ENCODE data around the gene FANCC.
"Not testable (repeated sequence)": the region's sequence is repeated elsewhere in the genome, so short reads cannot be mapped to it uniquely, and the experiment has no call there.

The FANCC gene

GRCh38 chr9:95225076-95225725, 92.3 kb downstream of the FANCC start:
- no peak for DNase-seq

GRCh38 chr9:95224376-95225019, 93.0 kb downstream of the FANCC start:
- no peak for DNase-seq

- not testable (repeated sequence) for DNase-seq
These were observed 97.2 kb downstream of the FANCC start for GRCh38 chr9:95220352-95220751.

DNA sequence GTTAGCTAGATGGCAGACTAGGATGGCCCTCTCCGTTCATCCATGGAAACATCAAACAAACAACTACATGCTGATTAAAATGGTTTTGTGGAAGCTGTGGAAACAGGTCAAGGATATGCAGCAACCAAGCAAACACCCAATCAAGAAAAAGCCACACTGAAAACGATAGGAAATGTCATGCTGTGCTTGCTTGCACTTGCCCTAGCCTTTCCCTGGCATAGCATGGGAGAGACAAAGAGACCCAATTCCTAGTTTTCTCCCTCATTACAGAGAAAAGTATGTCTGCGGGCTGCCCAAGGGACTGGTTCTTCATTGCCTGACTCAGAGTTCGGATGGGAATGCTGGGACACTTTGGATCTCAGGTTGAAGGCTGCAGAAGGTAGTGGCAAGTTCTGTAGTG, 98.7 kb downstream of the FANCC start:
- DNase-seq: no peak

DNA sequence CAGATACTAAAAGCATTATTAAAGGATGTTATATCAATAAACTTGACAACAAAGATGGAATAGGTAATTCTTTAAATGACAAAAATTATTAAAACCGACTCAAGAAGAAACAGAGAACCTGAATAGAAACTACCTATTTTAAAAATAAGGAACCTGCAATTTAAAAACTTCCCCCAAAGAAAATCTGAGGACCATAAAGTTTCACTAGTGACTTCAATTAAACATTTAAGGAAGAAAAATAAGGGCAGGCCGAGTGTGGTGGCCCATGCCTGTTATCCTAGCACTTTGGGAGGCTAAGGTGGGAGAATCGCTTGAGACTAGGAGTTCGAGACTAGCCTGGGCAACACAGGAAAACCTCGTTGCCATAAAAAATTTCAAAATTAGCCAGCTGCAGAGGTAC, 99.6 kb downstream of the FANCC start:
- no peak for DNase-seq

GRCh38 chr9:95215336-95215898, 102.1 kb downstream of the FANCC start:
- DNase-seq: no peak

GRCh38 chr9:95213117-95213516, 104.4 kb downstream of the FANCC start:
- DNase-seq: no peak

GRCh38 chr9:95211028-95211427, 106.5 kb downstream of the FANCC start:
- DNase-seq: no peak

DNA sequence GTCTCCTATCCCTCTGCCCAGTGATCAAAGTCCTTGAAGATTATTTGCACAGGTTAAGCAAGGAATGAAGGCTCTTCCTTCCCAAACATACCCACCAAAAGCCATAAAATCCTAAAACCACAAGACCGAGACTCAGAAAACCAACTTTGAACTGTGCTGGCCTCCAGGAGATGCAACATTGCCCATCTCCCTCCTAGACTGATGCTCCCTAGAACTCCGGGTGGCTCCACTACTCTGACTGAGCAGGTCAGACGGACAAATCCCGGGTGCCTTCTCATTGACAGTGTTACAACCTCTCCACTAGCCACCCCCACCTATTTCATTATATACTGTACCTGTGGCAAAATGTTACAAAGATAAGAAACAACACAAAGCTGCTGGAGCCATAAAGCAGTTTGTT, 110.1 kb downstream of the FANCC start:
- no peak for DNase-seq

DNA sequence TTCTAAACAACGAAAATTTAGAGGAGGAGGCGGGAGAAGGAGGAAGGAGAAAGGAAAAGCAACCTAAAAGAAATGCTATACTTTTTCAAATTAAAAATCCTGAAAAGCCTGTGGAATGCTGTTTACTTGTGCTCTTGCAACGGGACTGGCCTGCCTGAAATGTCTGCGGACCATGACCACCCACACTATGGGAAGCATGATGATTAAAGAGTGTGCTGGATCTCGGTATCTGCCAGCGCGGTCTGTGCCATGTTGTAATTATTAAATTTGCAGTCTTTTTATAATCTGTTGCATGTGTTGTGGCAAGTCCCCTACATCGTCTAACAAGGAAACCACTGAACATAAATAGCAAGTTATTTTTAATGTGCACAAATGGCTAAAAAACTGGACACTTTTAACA, 111.4 kb downstream of the FANCC start:
- DNase-seq: no peak

DNA sequence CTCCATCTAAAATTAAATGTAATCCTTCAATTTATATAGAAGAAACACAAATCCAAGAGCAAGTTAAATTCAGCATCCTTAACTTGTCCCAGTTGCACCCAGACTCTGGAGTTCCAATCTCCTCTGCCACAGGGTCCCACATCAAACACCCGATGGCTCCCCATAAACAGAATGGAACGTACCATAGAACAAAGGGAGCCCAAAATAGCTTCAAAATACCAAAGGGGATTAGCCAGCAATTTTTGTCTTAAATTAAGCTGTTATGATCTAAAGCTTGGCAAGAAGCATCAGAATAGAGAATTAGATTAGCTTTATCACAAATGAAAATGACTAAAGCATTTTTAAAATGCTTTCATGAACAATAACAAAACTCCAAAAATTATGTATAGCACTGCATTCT, 112.8 kb downstream of the FANCC start:
- DNase-seq: no peak

DNA sequence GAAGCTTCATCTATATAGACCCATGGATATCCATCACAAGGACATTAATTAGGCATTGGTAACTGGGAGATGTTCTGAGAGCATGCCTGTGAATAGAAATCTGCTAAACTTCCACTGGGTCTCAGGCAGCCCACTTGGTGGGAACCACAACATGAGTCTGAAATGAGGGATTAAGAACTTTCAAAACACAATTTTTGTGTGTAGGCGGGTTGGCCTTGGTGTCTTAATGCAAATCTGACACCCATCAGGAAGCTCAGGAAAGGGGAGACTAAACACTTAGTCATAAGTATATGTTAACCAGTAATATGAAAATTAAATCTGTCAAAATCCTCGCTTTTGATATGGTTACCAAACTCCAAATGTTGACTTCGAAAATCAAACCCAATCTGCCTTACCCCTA, 113.2 kb downstream of the FANCC start:
- DNase-seq: no peak

DNA sequence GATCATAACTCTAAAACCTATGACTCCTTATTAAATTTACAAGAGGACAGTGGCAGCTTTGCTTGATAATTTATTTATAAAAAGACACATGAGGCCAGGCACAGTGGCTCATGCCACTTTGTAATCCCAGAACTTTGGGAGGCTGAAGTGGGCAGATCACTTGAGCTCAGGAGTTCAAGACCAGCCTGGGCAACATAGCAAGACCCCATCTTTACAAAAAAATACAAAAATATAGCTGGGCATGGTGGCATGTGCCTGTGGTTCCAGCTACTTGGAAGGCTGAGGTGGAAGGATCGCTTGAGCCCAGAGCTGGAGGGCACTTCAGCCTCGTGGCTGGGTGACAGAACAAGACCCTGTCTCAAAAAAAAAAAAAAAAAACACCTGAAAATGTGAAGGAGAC, 114.5 kb downstream of the FANCC start:
- DNase-seq: not testable (repeated sequence)

GRCh38 chr9:95202076-95202681, 115.3 kb downstream of the FANCC start:
- no peak for DNase-seq

- no peak for DNase-seq
These were observed 116.3 kb downstream of the FANCC start for GRCh38 chr9:95201206-95201605.

DNA sequence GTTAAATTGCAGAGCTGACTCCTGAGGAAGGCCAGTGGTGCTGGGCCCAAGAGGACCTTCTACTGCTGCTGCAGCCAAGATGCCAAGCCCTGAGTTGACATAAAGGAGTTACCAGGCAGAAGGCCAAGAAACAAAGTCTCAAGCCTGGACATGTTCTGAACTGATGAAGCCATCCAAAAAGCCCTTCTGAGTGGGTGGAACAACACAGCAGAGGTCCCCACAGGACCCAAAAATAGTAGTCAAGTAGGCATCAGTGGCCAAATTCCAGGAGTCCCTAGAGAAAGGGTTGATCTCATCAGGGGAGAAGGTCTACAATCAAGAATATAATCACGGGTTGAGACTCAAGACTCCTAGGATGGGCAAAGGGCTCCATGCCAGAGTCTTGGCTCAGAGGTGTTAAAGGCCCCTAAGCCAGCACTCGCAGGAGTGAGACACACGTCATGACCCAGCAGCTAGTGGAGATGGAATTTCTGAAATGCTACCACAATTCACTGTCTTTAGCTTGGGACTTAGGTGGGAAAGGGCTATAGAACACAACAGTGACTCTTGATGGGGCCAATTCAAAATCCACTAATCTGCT, 119.7 kb downstream of the FANCC start:
- DNase-seq: no peak

DNA sequence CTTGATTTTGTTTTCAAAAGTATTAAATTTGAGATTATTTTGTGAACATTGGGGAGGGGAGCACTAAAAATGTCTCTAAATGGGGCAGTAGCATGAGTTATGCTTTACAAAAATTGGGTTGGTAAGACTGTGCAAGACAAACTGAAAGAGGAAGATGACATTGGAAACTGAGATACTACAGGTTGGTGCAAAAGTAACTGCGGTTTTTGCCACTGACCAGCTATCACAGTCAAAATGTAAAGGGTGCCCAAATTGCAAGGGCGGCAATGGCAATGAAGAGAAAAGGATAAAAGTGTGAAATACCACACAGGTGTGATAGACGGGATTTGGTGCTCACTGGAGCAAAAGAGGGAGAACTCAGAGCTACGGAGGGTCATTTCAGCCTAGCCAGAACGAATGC, 124.0 kb downstream of the FANCC start:
- DNase-seq: no peak

DNA sequence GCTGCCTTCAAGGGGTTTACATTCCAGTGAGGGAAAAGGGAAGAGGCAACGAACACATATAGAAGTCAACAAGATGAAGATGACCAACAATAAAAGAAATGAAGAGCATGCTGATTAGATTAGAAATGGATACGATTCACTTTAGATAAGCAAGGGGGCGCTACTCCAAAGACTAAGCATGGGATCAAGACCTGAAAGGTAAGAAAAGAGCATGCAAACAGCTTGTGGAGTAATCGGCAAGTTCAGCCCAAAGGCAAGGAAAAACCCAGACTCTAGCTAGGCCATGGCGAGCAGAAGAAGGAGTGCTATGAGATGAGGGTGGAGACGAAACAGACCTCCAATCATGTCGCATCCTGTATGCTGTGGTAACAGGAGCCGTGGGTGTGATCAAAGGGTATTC, 124.4 kb downstream of the FANCC start:
- no peak for DNase-seq

- DNase-seq: no peak
These were observed 124.9 kb downstream of the FANCC start for GRCh38 chr9:95192631-95193030.

- no peak for DNase-seq
These were observed 127.1 kb downstream of the FANCC start for GRCh38 chr9:95190413-95190812.

DNA sequence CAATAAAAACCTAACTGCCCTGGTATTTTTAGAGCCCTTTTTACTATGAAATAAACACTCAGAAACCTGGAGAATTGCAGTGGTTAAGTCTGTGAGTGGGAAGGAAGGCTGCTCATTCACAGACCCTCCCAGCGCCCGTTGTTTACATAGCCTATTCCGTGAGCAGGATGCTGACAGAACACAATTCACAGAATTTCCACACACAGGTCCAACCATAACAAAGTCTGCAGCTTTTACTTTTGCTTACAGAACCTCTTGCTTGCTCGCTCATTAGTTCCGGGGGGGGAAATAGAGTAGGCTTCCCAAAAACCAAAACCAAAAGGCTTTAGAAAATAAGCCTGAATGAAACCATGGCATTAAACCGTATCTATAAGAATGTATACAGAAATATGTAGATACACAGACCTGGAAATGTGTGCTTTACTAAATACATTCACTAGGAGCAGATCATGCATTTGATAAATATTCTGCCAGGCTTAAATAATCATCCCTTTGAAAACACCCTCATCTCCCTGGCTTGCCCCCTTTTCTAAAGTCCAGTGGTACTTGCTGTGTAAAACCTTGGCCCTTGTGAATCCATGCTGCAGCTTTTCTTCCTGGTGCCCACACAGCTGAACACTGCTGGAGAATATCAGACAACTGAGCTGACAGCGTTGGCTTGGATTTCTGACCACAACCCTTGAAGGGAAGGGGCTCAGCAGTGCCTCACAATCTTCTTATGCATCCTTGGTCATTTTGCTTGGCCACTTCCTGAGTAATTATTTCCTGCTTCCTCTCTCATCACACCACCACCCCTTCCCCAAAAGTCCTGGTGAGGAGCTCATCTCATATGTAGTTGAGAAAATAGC, 128.0 kb downstream of the FANCC start:
- DNase-seq: no peak

GRCh38 chr9:95188459-95188858, 129.1 kb downstream of the FANCC start:
- no peak for DNase-seq

DNA sequence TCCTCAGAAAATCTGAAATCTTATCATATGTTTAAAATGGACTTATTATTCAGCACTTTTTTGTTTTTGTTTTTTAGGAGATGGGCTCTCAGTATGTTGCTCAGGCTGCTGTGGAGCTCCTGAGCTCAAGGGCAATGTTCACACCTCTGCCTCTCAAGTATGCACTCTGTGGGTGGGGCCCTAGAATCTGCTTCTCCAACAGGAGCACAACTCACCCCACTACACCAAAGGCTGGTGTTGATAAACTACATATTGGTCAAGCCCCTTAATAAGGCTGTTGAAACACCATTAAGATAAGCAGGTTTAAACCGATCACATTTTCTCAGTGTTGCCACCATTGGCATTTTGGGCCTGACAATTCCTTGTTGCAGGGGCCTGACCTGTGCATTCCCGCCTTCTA, 131.6 kb downstream of the FANCC start:
- DNase-seq: no peak
